Omental fat pad (tissue), 4 donors: Measurements from ENCODE around the gene NBAS. TPM values are rescaled to one million over a fixed set of nuclear protein-coding genes. Genes with fewer than 3 reads are reported as not detected.

Source experiments
- ATAC-seq: fragments of 150-250 bp; one replicate; pipeline ENCODE4 v1.9.1; 2016; ENCODE audit warnings: mild to moderate bottlenecking, moderate library complexity; ENCODE audit not compliant: low FRiP score
- DNase-seq: peaks from one replicate; pipeline ENCODE4 v3.0.0-alpha.2; 2019; ENCODE audit warnings: low spot score
- total RNA-seq, 4 donors: library from RNA; depleted of rRNA; stranded (reverse); fragments of >200 nt; gene quantifications; one replicate each; pipeline ENCODE4 v1.1.0, GENCODE V29; 2016
- TF ChIP-seq, protein P1 (sequence below), 3 donors: fragments of 450-650 bp; IDR thresholded peaks; one replicate each; pipeline ENCODE4 v1.5.1; 2016 to 2017; ENCODE audit warnings: antibody characterized with exemption in 3 of 3, mild to moderate bottlenecking in 3 of 3, moderate library complexity in 2 of 3

NBAS gene
- total RNA-seq, 4 donors from 2014 or later = 29.4 to 57.7 (median 38.2) TPM

- no peak for DNase-seq
- TF ChIP-seq, protein P1, sequence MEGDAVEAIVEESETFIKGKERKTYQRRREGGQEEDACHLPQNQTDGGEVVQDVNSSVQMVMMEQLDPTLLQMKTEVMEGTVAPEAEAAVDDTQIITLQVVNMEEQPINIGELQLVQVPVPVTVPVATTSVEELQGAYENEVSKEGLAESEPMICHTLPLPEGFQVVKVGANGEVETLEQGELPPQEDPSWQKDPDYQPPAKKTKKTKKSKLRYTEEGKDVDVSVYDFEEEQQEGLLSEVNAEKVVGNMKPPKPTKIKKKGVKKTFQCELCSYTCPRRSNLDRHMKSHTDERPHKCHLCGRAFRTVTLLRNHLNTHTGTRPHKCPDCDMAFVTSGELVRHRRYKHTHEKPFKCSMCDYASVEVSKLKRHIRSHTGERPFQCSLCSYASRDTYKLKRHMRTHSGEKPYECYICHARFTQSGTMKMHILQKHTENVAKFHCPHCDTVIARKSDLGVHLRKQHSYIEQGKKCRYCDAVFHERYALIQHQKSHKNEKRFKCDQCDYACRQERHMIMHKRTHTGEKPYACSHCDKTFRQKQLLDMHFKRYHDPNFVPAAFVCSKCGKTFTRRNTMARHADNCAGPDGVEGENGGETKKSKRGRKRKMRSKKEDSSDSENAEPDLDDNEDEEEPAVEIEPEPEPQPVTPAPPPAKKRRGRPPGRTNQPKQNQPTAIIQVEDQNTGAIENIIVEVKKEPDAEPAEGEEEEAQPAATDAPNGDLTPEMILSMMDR (IDR thresholded peaks at IDR 0.05) = no peak
- ATAC-seq = no peak
Observed at GRCh38 chr2:15436195-15436594, 124.9 kb downstream of the NBAS start.

- DNase-seq (no peak), ATAC-seq (no peak)
- TF ChIP-seq, protein P1 (IDR thresholded peaks at IDR 0.05) = no peak
Observed at GRCh38 chr2:15435474-15435873, 125.7 kb downstream of the NBAS start.

DNA sequence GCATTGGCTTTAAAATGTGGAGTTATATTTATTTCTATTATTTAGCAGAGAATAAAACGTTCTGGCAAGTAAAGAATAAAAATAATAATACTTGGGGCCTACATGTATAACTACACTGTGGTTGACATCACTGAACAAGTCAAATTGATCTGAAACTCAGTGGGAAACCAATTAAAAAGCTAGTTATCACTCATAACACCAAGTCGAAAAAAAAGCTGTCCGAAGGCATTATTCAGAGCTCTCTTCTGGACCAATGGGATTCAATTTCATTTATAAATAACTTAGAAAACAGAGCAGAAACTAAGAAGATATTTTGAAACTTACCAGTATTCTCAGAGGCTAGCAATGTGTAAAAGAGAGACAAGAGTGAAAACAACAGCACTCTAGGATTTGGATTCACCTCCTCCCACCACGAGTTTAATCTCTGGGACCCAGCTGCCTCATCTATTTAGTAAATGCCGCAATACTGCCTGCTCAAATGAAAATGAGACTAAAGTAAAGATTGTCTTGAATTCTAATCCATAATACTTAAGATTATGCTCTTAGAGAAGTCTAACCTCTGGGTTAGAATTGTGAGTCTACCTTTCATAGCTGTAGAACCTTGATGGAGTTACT lies 128.4 kb downstream of the NBAS start:
- TF ChIP-seq, protein P1 (IDR thresholded peaks at IDR 0.05) = no peak
- DNase-seq = no peak
- ATAC-seq = no peak

GRCh38 chr2:15429032-15429431 lies 132.1 kb downstream of the NBAS start:
- ATAC-seq (no peak), DNase-seq (no peak)
- TF ChIP-seq, protein P1 (IDR thresholded peaks at IDR 0.05) = no peak

GRCh38 chr2:15427987-15428386 lies 133.1 kb downstream of the NBAS start:
- no peak for ATAC-seq
- TF ChIP-seq, protein P1 (IDR thresholded peaks at IDR 0.05) = no peak
- no peak for DNase-seq

GRCh38 chr2:15426606-15427005 lies 134.5 kb downstream of the NBAS start:
- TF ChIP-seq, protein P1 (IDR thresholded peaks at IDR 0.05) = no peak
- ATAC-seq (no peak), DNase-seq (no peak)

GRCh38 chr2:15425712-15426111 lies 135.4 kb downstream of the NBAS start:
- TF ChIP-seq, protein P1 (IDR thresholded peaks at IDR 0.05) = no peak
- ATAC-seq = no peak
- DNase-seq = no peak
